ENCODE measurements around the gene RNASE8.
A peak's percentile ranks its signal among the peaks of the same experiment; 100 is the strongest.

RNASE8 gene

GRCh38 chr14:21091821-21092272 lies 34.2 kb downstream of the RNASE8 start:
- no peak for DNase-seq (ENCODE audit: low read depth, low spot score)

DNA sequence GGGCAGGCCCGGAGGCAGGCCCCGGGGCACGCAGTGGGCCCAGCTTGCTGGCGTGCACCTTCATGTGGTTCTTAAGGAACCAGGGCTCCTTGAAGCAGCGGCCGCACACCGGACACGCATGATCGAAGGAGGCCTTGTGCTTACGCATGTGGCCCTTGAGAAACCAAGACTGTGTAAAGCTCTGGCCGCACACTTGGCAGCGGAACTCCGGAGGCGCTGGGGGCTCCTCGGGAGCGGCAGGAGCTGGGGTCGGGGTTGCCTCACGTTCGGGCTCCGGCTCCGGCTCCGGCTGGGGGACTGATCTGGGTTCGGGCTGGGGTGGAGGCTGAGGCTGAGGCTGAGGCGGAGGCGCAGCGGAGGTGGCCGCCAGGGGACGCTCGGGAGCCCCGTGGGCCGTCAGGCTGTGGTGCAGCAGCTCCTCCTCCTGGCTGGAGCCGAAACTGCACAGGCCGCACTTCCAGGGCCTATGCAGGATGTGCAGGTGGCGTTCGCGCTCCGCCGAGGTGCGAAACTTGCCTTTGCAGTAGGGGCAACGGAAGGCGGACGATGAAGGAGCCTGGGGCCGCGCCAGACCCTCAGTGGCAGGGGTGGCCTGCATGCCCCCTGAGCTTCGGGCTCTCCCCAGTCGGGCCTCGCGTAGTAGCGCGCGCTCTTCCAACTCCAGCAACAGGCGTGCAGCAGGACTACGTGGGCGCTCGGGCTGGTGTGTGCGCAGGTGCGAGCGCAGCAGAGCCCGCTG lies 34.8 kb downstream of the RNASE8 start:
- DNase-seq (ENCODE audit: low read depth, low spot score) = peak; percentile 85

DNA sequence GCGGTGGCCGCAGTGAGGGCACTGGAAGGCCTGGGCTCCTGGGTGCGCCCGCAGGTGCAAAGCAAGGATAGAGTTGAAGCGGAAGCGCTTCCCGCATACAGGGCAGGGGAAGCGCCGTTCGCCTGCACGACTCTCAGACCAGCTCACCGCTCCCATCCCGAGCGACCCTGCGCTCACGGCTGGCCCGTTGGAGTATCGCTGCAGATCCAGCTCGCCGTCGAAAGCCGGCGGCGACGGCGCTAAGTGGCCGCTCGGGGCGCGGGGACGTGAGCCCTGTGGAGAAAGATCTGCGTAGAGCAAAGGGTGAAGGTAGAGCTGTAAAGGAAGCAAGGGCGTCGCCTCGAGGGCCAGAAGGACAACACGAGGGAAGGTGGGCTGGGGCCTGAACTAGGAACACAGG lies 35.4 kb downstream of the RNASE8 start:
- no peak for DNase-seq (ENCODE audit: low read depth, low spot score)

DNA sequence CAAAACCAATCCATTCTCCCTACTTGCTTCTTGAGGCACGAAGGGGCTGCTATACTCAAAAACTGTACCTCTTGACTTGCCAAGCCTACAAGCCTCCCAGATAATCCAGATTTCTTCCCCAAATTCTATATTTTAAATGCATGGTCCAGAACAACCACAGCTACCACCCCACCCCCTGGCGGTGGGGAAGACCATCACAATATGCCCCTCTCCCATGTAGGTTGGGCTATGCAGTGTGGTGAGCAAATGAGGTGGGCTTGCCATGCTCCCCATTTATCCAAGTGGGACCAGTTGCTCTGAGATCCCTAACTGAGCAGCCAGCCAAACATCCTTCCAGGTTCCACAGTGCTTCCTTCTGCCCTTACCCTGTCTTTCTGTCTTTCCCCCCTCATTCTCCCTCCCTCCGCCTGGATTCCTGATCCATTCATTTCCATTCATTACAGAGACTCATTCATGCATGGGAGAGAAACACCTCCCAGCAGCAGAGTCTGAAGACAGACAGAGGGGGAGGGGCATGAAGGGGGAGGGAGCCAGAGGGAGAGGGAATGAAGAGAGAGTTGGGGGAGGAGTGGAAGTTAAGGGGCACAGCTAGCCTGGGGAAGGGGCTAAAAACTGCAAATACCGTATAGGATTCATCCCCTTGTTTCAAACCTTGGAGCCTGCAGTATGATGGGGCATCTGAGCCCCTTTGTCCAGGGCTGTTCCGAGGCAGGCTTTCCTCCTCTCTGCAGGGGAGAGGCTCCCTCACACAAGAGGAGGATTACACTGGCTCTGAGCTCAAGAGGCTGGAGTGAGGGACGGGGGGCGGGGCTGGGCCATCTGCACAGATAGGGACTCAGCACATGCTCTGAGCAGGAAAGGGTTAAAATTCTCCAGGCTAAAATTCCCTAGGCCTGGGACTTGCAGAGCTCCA lies 36.4 kb downstream of the RNASE8 start:
- no peak for DNase-seq (ENCODE audit: low read depth, low spot score)

DNA sequence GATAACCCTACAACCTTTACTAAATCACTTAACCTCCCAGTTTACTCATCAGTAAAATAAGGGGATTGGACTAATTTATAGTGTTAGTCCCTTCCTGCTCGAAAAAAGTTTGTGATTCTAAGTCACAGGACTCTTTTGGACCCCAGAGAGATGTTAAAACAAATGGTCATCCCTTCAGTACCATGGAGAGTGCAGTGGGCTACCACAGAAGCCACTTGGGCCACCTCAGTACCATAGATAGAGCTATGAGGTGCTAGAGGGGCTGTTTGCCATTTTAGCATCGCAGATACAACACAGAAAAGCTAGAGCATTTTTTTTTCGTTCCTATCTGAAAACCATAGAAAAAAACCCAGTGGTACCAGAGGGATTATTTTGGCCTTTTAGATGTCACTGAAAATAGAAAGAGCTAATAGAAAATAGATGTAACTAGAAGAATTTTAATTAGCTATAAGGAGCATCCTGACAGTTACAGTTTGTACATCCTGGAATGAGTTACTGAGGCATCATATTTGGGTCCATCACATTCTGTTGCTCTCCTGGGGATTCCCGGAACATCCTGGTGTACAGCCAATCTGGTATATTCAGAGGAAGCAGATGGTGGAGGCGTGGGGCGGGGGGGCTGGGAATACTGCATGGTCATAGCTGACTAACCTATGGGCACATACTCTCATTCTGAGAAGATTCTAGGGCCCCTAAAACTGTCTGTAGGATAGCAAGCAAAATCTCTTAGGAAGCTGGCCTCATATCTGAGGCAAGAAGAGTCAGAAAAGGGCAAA lies 38.0 kb downstream of the RNASE8 start:
- DNase-seq (ENCODE audit: low read depth, low spot score) = no peak

DNA sequence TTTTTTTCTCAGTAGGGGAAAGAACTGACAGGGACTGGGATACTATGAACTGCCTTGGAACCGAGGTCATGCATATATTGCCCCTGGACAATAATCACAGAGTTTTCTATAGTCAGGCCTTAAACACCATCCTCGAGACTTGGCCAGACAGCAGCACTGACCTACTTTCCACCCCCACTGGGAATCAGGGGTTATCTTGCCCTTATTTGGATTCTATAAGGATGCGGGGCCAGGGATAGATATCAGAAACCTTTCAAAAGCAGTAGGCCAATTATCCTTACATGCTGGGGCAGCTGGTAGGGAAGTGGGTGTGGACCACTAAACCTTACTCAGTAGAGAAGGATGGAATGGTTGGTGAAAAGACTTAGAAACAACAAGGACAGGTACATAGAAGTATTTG lies 38.8 kb downstream of the RNASE8 start:
- no peak for DNase-seq (ENCODE audit: low read depth, low spot score)

GRCh38 chr14:21096978-21097635 lies 39.5 kb downstream of the RNASE8 start:
- DNase-seq (ENCODE audit: low read depth, low spot score) = no peak

DNA sequence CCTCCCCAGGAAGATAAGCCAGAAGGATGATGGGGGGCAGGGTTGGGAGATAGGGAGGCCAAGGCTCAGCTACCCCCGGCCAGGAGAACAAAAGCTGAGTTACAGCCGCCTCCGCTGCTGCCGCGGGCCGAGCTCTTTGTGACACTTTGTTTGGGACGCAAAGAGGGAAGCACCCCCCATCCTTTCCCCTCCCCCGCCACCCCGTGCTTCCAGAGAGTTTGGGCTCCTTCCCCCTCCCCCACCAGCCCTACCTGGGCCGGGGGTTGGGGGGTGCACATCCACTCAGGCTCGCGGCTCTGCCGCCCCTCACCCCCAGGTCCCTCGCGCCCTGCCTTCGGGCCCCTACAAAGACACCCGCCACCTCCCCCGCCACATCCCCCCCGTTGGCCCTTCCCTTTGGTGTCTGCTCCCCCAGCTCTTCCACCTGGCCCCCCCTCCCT lies 40.0 kb downstream of the RNASE8 start:
- no peak for DNase-seq (ENCODE audit: low read depth, low spot score)

DNA sequence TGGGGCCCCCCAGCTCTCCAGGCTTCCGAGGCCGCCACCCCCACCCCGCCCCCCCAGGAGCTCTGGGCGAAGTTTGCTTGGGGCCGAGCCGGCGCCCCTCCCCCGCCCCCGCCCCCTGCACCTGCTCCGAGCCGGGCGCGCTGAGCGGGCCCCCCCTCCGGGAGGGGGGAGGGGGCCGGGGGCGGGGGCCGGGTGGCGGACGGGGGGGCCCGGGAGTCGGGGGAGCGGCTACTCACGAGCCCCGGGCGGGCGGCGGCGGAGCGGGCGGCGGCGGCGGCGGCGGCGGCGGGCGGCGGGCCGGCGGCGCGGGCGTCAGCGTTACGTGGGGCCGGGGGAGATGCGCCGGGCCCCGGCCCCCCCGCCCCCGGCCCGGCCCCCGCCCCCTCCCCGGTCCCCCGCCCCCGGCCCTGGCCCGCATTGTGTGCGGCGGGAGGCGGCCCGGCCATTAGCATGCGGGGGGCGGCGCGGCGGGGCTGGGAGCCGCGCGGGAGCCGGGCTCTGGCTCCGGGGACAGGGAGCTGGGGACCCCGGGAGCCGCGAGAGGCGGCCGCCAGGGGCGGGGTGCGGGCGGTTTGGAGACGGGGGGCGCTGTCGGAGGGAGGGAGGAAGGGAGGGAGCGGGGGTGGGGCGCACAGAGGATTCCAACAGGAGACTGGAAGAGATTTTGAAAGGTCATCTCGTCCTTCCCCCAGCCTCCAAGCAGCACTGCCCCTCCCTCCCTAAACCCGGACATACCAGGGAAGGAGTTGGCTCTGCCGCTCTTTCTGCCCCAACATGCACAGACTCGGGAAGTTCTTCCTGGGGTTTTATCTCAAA lies 40.7 kb downstream of the RNASE8 start, which contains the start of gene ZNF219:
ZNF219 (minus strand) TSS at position 580 of the 816 bp plus-strand sequence. CDS start 5,064 bp downstream, outside the sequence.
- no peak for DNase-seq (ENCODE audit: low read depth, low spot score)

GRCh38 chr14:21098892-21099595 lies 41.4 kb downstream of the RNASE8 start:
- no peak for DNase-seq (ENCODE audit: low read depth, low spot score)

GRCh38 chr14:21099596-21099985 lies 42.0 kb downstream of the RNASE8 start:
- DNase-seq (ENCODE audit: low read depth, low spot score) = no peak

GRCh38 chr14:21100931-21101330 lies 43.3 kb downstream of the RNASE8 start, which contains the start of gene TMEM253:
TSS of gene TMEM253 (plus strand) at chr14:21101066. CDS start at chr14:21101344, 278 bp downstream.
- no peak for DNase-seq (ENCODE audit: low read depth, low spot score)

DNA sequence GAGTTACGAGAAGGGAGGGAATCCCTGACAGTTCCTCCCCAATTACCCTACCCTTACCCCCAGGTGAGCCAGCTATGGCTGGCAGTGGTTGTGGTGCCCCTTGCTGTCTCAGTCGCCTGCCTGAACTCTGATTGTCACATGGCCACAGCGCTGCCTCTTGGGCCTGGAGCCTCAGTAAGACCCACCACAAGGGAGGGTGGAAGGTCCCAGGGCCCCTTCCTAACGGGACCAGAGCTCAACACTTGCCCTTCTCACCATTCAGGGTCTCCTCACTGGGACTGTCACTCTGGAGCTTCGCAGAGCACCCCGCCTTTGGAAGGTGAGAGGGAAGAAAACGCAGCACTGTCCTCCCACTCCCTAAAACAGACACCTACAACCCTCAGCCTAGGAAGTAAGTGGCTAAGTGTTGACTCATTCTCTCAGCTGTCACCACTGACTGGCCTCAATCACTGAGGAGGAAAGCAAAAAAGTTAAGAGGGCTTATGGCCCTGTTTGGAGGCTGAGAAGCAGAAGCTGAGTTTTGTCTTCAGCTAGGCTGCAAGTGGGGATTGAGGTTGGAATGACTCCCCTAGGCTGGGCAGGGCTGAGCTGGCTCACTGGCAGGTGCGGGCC lies 44.3 kb downstream of the RNASE8 start:
- no peak for DNase-seq (ENCODE audit: low read depth, low spot score)

DNA sequence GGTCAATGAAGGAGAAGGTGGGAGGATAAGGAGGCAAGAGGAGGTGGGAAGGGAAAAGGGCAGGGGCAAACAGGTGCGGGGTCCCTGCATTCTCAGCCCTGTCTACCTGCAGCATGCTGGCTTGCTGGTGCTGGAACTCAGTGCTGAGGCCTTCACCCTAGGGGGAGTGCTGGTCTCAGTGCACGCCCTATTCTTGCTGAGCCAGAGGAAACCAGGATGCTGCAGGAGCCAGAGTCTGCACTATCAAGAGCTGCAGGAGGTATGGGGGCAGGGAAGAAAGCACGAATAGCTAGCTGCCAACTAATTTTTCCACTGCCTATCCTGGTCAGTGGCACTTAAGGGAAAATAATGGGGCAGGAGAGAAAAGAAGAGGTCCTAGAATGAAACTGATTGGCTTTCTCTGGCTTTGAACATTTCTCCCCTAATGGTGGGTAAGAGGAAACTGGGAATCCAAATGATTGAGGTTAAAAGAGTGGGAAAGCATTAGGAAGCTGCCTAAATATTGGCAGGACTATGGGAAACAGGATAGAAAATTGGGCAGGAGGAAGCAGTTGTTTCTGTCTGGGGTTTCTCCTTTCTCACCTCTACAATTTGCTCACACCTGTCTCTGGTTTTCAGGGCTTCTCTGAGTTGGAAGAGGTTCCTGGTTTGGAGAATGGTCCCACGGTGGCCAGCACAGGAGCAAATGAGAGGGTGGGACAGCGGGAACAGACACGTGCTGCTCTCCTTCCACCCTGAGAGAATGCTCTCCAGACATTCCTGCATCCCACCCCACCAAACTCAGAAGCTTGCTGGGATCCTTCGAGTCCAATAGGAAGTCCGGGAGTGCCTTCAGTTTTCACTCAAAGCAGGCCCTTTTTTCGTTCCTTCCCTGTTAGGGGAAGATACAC lies 45.1 kb downstream of the RNASE8 start:
- no peak for DNase-seq (ENCODE audit: low read depth, low spot score)

GRCh38 chr14:21103411-21103709 lies 45.7 kb downstream of the RNASE8 start:
- no peak for DNase-seq (ENCODE audit: low read depth, low spot score)

DNA sequence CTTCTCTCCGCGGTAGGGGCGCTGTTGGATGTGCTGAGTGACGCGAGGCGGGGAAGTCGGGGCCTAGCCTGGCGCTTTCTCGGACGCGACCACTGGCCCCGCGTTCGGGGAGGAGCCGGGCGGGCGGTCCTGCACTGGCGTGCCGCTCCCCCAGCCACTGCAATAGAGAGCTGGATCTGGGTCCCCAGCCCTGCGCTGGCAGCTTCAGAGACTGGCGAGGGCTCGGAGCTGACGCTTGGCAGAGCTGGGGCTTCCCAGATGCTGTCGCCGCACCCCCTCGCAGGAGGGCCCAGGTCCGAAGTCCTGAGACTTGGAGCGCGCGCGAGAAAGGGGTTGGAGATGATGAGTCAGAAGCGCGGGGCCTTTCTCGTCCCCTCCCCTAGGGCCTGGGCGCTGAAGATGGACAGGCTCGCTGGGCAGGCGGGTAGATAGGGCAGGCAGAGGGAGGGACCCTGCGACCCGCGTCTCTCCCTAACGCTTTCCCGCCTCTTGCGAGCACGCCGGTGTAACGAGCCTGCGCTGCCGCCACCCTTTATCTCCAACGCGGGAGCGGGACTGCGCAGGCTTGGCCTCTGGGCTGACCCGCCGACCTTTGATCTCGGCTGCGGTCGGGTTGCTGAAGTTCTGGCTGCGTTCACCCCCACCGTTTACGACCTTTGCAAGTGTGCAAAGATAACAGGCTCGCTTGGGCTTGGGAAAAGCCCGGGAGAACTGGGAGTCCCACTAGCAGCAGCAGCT lies 46.3 kb downstream of the RNASE8 start:
- DNase-seq (ENCODE audit: low read depth, low spot score) = peak; percentile 86

DNA sequence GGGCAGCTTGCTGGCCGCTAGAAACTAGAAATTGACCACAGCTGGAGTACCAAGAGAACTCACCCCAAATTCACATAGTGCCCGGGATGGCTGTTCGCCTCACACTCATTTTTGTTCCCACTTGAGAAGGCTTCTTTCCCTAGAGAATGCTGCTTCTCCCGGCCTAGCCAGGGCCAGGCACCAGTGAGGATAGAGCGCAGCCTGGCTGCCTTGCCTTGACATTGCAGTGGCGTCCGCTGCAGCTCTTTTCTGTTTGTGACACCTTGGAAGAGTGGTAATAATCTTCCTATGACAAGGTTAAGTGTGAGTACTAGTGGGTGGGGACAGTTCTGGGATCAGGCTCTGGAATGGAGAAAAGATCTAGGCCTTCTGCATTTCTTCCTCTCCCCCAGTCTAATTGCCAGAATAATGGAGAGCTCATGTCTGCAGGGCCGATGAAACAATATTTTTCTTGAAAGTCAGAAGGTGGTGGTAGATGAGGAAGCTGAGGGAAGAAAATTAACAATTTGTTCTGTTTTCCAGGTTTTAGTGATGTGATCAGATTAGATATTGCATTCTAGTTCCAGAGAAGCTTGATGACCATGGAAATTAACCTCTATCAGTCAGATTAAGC lies 46.9 kb downstream of the RNASE8 start:
- no peak for DNase-seq (ENCODE audit: low read depth, low spot score)
